Activated CD4-positive, alpha-beta T cell treated with anti-CD3 and anti-CD28 coated beads for 36 hours (primary cell): ENCODE results near the gene ARID4B. TPM values are rescaled to one million over a fixed set of nuclear protein-coding genes. Genes with fewer than 3 reads are reported as not detected.
"Not testable (repeated sequence)": the region's sequence is repeated elsewhere in the genome, so short reads cannot be mapped to it uniquely, and the experiment has no call there.

ENCODE experiments used
- ATAC-seq: fragments of 200-7000 bp; cut with Tn5 transposase; one replicate; pipeline ENCODE4 v1.10.0; 2021; ENCODE audit warnings: mild to moderate bottlenecking, moderate library complexity
- CTCF ChIA-PET: fragments of 350-600 bp; sonication (Branson Sonifier 250); formaldehyde crosslinking; loops from one replicate; lab custom pipeline; 2021; ENCODE audit warnings: antibody characterized with exemption; lab: Charles Lee
- POLR2A ChIA-PET: fragments of 350-600 bp; sonication (Branson Sonifier 250); formaldehyde crosslinking; loops from one replicate; lab custom pipeline; 2021; ENCODE audit warnings: antibody characterized with exemption, inconsistent platforms; lab: Charles Lee
- DNase-seq: peaks from one replicate; pipeline ENCODE4 v3.0.0-alpha.2; 2020
- H3K27ac Mint-ChIP-seq: one replicate; pipeline ENCODE4 v1.8.0; 2021; ENCODE audit warnings: mixed read lengths
- H3K27me3 Mint-ChIP-seq: one replicate; pipeline ENCODE4 v1.8.0; 2021; ENCODE audit warnings: mixed read lengths
- H3K36me3 Mint-ChIP-seq: one replicate; pipeline ENCODE4 v1.8.0; 2021; ENCODE audit warnings: low read depth, mixed read lengths
- H3K4me1 Mint-ChIP-seq: one replicate; pipeline ENCODE4 v1.8.0; 2021; ENCODE audit warnings: mixed read lengths
- H3K4me3 Mint-ChIP-seq: one replicate; pipeline ENCODE4 v1.8.0; 2021; ENCODE audit warnings: mild to moderate bottlenecking, moderate library complexity, mixed read lengths
- H3K9me3 Mint-ChIP-seq: one replicate; pipeline ENCODE4 v1.8.0; 2021; ENCODE audit warnings: low read depth, mixed read lengths
- intact Hi-C, 2 experiments: fragments of 100-400 bp; cut with DNase I in 1 of 2; cut with micrococcal nuclease in 1 of 2; formaldehyde crosslinking; loops; one replicate each; pipeline versions ENCODE4 v1.14.2 to v1.15.1; 2022 to 2024; cut with DNase I, micrococcal nuclease
- total RNA-seq, 2 experiments: library from RNA; stranded (reverse); gene quantifications; one replicate each; pipeline ENCODE4 v1.2.3, GENCODE V29; 2021

The ARID4B gene
- total RNA-seq, 2 experiments from 2014 or later = 38.6 to 42.9 TPM

DNA sequence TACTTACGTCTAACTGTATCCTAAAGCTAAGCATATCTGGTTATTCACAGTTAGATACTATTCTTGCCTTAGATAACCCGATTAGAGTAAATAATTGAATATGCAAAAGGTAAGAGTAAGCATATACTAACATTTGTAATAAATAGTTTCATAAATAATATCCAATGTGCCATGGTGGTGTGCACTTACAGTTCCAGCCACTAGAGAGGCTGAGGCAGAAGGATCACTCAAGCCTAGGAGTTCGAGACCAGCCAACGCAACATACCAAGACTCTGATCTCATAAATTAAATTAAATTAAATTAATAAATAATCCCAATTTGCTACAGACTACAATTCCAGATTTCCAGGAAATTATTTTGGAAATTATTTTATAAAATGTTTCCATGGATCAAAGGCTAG lies 12.2 kb downstream of the ARID4B start:
- CTCF ChIA-PET = interaction anchor here (0.7 to 2.7 kb wide), 2 partner anchors 9 to 40 kb away, joined by 3 to 13 read pairs; no protein-coding TSS in a partner anchor
- intact Hi-C loops = no loop called here
- Mint-ChIP-seq H3K27ac (no peak overlapping the region), H3K4me3 (no peak overlapping the region), H3K27me3 (no peaks in the 10 kb centered on the region), H3K4me1 (peaks cover 71% of the 10 kb centered on the region), H3K36me3 (peaks cover 29% of the 10 kb centered on the region), H3K9me3 (no peaks in the 10 kb centered on the region)
- no peak for DNase-seq
- POLR2A ChIA-PET = interaction anchor here (1.0 kb wide), 2 partner anchors 10 to 12 kb away, joined by 5 to 6 read pairs; partner anchors contain the start of gene ARID4B
- ATAC-seq = no peak

DNA sequence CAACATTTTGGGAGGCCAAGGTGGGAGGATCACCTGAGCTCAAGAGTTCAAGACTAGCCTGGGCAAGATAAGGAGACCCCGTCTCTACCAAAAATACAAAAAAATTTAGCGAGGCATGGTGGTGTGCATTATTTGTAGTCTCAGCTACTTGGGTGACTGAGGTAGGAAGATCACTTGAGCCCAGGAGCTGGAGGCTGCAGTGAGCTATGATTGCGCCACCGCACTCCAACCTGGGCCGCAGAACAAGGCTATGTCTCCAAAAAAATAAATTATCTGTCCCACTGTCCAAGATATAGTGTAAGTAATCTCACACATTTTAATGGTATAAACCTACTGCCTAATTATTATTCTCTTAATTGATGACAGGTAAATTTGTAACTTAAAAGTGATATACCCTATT lies 12.8 kb downstream of the ARID4B start:
- Mint-ChIP-seq H3K9me3 (no peaks in the 10 kb centered on the region), H3K36me3 (peaks cover 23% of the 10 kb centered on the region), H3K27me3 (no peaks in the 10 kb centered on the region), H3K4me3 (no peak overlapping the region), H3K4me1 (peaks cover 68% of the 10 kb centered on the region), H3K27ac (no peak overlapping the region)
- DNase-seq = no peak
- intact Hi-C loops = no loop called here
- no peak for ATAC-seq
- ChIA-PET CTCF (interaction anchor here (0.7 to 2.7 kb wide), 3 partner anchors 10 to 39 kb away, joined by 3 to 13 read pairs (median 13); no protein-coding TSS in a partner anchor), POLR2A (interaction anchor here (1.0 kb wide), 2 partner anchors 10 to 12 kb away, joined by 5 to 6 read pairs; partner anchors contain the start of gene ARID4B)

DNA sequence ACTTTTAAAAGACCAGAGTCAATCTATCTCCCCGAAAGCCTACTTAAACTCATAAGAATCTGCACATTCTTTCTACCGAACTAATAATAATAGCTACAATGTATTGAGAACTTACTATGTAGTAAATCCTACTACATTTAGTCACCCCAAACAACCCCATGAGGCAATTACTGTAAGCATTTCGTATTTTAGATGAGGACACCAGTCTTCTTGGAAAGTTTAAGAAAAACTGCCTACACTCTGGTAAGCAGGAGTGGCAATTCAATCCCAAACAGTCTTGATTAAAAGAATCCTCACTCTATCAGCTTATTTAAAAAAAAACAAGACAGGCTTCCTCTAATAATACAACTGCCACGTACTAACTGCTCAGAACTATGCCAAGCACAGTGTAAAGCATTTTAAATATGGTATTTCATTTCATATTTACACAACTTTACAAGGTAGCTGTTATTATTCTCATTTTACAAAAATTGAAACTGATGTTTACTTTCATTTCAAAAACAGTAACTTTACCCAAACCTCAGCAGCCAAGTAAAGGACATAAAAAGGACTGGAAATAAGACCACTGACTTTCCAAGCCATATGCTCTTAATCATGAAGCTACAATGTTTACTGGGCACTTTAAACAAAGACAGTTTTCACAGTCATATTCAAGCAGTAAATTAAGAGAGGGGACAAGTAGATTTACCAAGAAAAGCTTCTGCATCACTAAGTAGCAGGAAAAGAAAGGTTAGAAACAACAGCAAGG lies 13.9 kb downstream of the ARID4B start:
- no peaks in the 10 kb centered on the region for H3K9me3 Mint-ChIP-seq
- intact Hi-C loops = no loop called here

DNA sequence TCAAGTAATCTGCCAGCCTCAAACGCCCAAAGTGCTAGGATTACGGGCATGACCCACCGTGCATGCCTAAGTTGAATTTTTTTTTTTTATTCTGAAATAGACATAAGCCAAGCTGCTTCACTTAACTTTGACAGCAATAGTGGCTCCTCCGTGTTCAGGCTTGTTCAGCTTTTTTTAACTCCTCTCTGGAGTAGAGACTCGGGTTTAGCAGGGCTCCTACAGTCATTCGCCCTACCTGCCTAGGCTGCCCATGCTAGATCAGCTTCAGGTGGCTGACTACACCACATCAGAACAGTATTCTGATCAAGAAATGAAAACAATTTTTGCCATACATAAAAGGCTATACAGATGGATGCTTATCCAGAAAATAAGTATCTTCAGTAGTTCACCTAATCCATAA lies 14.7 kb downstream of the ARID4B start:
- peak overlapping the region; percentile 48 for H3K4me3 Mint-ChIP-seq
- peak; percentile 39 for ATAC-seq
- H3K36me3 Mint-ChIP-seq = peaks cover 11% of the 10 kb centered on the region
- CTCF ChIA-PET = interaction anchor here (0.6 to 2.7 kb wide), 3 partner anchors 12 to 110 kb away, joined by 3 to 13 read pairs (median 3); no protein-coding TSS in a partner anchor
- H3K4me1 Mint-ChIP-seq = peaks cover 58% of the 10 kb centered on the region
- DNase-seq = no peak
- POLR2A ChIA-PET = interaction anchor here (1.3 to 1.6 kb wide), 2 partner anchors 9 kb away, joined by 3 to 4 read pairs; no protein-coding TSS in a partner anchor
- peak overlapping the region; percentile 73 for H3K27ac Mint-ChIP-seq
- intact Hi-C loops = no loop called here
- H3K9me3 Mint-ChIP-seq = no peaks in the 10 kb centered on the region
- no peaks in the 10 kb centered on the region for H3K27me3 Mint-ChIP-seq

More for the DNA sequence above, 13.9 kb downstream of the ARID4B start:
- peak overlapping the region; percentile 27 for H3K4me3 Mint-ChIP-seq
- peaks cover 66% of the 10 kb centered on the region for H3K4me1 Mint-ChIP-seq
- peaks cover 20% of the 10 kb centered on the region for H3K36me3 Mint-ChIP-seq
- POLR2A ChIA-PET = interaction anchor here (1.6 kb wide), 1 partner anchor 9 kb away, joined by 3 read pairs; no protein-coding TSS in a partner anchor
- DNase-seq = no peak
- ATAC-seq = peak; percentile 16
- CTCF ChIA-PET = interaction anchor here (0.8 to 2.7 kb wide), 4 partner anchors 9 to 22 kb away, joined by 3 to 13 read pairs (median 8); no protein-coding TSS in a partner anchor
- H3K27me3 Mint-ChIP-seq = no peaks in the 10 kb centered on the region
- peak overlapping the region; percentile 73 for H3K27ac Mint-ChIP-seq

DNA sequence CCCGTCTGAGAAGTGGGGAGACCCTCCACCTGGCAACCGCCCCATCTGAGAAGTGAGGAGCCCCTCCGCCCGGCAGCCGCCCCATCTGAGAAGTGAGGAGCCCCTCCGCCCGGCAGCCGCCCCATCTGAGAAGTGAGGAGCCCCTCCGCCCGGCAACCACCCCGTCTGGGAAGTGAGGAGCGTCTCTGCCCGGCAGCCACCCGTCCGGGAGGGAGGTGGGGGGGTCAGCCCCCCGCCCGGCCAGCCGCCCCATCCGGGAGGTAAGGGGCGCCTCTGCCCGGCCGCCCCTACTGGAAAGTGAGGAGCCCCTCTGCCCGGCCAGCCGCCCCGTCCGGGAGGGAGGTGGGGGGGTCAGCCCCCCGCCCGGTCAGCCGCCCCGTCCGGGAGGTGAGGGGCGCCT lies 18.8 kb downstream of the ARID4B start:
- H3K9me3 Mint-ChIP-seq, POLR2A ChIA-PET, ATAC-seq, CTCF ChIA-PET, H3K27ac Mint-ChIP-seq, H3K4me3 Mint-ChIP-seq, H3K27me3 Mint-ChIP-seq, DNase-seq, intact Hi-C loops: not testable (repeated sequence)
- Mint-ChIP-seq H3K4me1 (peaks cover 68% of the 10 kb centered on the region), H3K36me3 (peaks cover 17% of the 10 kb centered on the region)

DNA sequence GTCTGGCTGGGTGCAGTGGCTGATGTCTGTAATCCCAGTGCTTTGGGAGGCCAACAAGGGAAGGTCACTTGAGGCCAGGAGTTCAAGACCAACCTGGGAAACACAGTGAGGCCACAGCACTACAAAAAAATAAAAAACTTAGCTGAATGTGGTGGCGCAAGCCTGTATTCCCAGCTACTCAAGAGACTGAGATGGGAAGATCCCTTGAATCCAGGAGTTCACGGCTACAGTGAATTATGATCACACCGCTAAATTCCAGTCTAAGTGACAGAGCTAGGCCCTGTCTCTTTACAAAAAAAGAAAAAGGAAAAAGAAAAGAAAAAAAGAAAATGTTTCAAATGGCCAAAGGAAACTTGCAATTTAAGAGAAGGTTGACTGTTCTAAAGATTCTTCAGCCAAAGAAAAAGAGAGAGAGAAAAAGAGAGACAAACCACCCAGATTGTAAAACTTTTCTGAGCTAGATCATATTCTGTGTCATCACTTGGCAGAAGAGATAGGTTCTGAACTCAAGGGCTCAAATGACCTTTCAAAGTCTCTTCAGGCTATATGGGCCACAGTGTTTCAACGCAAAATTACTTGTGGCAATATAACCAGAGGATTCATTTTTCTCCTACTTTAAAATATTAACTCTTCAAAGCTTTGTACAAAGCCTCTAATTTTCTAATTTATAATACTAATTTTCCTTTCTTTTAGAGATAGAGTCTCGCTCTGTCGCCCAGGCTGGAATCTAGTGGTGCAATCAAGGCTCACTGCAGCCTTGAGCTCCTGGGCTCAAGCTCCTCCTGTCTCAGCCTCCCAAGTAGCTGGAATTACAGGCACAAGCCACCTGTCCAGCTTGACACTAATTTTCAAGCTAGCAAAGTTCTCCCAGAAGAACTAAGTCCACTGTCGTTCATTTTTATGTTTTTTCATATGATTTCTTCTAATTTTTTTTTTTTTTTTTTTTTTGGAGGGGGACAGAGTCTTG lies 20.5 kb downstream of the ARID4B start:
- Mint-ChIP-seq H3K9me3 (no peaks in the 10 kb centered on the region), H3K4me1 (peaks cover 59% of the 10 kb centered on the region), H3K36me3 (peaks cover 14% of the 10 kb centered on the region), H3K27me3 (no peaks in the 10 kb centered on the region), H3K4me3 (no peak overlapping the region), H3K27ac (peak overlapping the region; percentile 28)
- ATAC-seq = no peak
- intact Hi-C loops = no loop called here
- DNase-seq = no peak
- CTCF ChIA-PET = interaction anchor here (0.6 to 2.0 kb wide), 9 partner anchors 11 to 195 kb away, joined by 3 to 6 read pairs (median 3); no protein-coding TSS in a partner anchor
- POLR2A ChIA-PET = interaction anchor here (1.0 kb wide), 1 partner anchor 10 kb away, joined by 5 read pairs; no protein-coding TSS in a partner anchor

DNA sequence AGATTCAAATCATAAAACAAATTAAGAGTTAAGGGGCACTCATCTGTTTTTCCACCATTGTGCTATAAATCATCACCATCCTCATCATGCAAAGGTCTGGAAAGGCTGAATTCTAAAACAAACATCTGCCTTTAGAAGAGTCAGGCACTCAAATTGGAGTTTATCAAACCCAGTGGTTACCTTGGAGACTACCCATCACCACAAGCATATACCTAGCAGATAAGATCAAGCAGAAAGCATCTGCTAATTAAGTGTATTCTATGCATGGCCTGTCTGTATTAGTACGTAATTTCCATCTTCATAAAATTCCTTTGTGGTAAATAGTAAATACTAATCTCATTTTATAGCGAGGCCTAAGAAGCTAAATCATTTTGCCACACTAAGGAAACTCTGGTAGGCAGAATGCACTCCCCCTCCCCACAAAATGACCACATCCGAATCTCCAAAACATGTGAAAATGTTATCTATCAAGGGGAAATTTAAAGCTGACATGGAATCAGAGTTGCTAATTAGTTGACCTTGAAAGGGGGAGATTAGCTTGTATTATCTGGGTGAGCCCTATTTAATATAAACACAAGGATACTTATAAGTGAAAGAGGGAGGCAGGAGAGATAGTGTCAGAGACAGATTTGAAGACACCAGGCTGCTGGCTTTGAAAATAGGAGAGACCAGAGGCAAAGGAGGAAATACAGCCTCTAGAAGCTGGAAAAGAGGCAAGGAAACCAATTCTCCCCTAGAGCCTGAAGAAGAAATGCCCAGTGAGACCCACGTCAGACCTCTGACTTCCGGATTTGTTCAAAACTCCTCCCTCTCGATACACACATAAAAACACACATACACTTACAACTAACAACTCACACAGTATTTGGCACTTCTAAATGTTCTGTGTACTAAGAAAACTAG lies 23.2 kb downstream of the ARID4B start:
- POLR2A ChIA-PET = interaction anchor here (0.6 to 0.7 kb wide), 2 partner anchors 9 to 24 kb away, joined by 3 read pairs; partner anchors contain the start of gene GGPS1
- peak overlapping the region; percentile 93 for H3K27ac Mint-ChIP-seq
- peak overlapping the region; percentile 52 for H3K4me3 Mint-ChIP-seq
- intact Hi-C loops = no loop called here
- ATAC-seq (peak; percentile 76), DNase-seq (peak; percentile 33)
- peaks cover 10% of the 10 kb centered on the region for H3K36me3 Mint-ChIP-seq
- H3K9me3 Mint-ChIP-seq = no peaks in the 10 kb centered on the region
- peaks cover 57% of the 10 kb centered on the region for H3K4me1 Mint-ChIP-seq
- no peaks in the 10 kb centered on the region for H3K27me3 Mint-ChIP-seq
- CTCF ChIA-PET = interaction anchor here (1.0 to 2.2 kb wide), 6 partner anchors 10 to 110 kb away, joined by 3 to 13 read pairs (median 4); no protein-coding TSS in a partner anchor

DNA sequence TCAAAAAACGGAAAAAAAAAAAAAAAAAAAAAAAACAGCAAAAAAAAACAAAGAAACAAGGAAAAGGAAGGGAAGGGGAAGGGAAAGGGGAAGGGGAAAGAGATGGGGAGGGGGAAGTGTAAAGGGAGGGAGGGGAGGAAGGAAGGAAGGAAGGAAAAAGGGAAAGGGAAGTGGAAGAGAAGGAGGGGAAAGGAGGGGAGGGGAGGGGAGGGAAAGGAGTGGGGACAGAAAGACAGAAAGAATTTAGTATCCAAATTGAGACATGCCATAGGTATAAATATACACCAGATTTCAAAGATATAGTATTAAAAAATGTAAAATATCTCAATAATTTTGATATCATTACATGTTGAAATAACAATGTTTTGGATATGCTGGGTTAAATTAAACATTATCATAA lies 25.8 kb downstream of the ARID4B start:
- H3K4me1 Mint-ChIP-seq = peaks cover 72% of the 10 kb centered on the region
- intact Hi-C loops = no loop called here
- ChIA-PET POLR2A (no interaction called here), CTCF (interaction anchor here (0.6 kb wide), 1 partner anchor 248 kb away, joined by 3 read pairs; no protein-coding TSS in a partner anchor)
- H3K4me3 Mint-ChIP-seq = no peak overlapping the region
- H3K27ac Mint-ChIP-seq = no peak overlapping the region
- DNase-seq (no peak), ATAC-seq (no peak)
- H3K27me3 Mint-ChIP-seq = no peaks in the 10 kb centered on the region
- peaks cover 12% of the 10 kb centered on the region for H3K36me3 Mint-ChIP-seq
- no peaks in the 10 kb centered on the region for H3K9me3 Mint-ChIP-seq

DNA sequence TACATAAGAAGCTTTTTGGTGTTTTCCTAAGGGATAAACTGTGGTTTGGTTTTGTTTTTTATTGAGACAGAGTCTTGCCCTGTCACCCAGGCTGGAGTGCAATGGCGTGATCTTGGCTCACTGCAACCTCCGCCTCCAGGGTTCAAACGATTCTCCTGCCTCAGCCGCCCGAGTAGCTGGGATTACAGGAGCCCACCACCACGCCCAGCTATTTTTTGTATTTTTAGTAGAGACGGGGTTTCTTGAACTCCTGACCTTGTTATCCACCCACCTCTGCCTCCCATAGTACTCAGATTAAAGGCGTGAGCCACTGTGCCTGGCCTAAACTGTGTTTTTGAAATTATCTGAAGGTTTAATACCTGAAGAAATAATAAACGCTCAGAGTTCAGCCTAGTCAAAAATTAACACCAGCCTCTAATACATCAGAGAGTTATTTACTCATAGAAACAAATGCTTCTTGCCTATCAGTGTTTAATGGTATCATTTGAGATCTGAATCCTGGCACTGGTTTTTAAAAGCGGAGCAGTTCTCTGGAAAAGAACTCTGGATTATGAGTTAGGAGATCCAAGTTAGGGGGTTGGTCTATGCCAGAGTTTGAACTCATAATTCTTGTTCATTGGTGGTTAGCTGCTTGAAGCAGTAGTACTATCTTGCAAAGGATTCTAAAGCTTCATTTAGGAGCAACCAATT lies 28.7 kb downstream of the ARID4B start:
- Mint-ChIP-seq H3K27me3 (no peaks in the 10 kb centered on the region), H3K27ac (peak overlapping the region; percentile 57), H3K4me1 (peaks cover 64% of the 10 kb centered on the region), H3K4me3 (no peak overlapping the region), H3K9me3 (peaks cover 1% of the 10 kb centered on the region), H3K36me3 (peaks cover 9% of the 10 kb centered on the region)
- no peak for ATAC-seq
- intact Hi-C loops = no loop called here
- ChIA-PET CTCF (interaction anchor here (0.6 to 1.3 kb wide), 7 partner anchors 11 to 1095 kb away, joined by 3 to 4 read pairs (median 3); no protein-coding TSS in a partner anchor), POLR2A (no interaction called here)
- no peak for DNase-seq
